Ovary (tissue), 3 donors: Measurements from ENCODE around the gene SH3GL1.

Experiments used
- CTCF ChIP-seq, 3 donors: fragments of 450-650 bp in 2 of 3; fragments of 200-600 bp in 1 of 3; IDR thresholded peaks; one replicate each; pipeline versions ENCODE4 v1.5.1 to v1.8.0; 2016 to 2022; ENCODE audit warnings: antibody characterized with exemption in 3 of 3, mild to moderate bottlenecking in 1 of 3
- EP300 ChIP-seq: sonication (generic); formaldehyde crosslinking; IDR thresholded peaks from one replicate; pipeline ENCODE4 v1.6.1; 2017; ENCODE audit warnings: antibody characterized with exemption
- POLR2A ChIP-seq: fragments of 450-650 bp; IDR thresholded peaks from one replicate; pipeline ENCODE4 v1.6.1; 2017; ENCODE audit warnings: antibody characterized with exemption, mild to moderate bottlenecking, moderate library complexity
- donor health status: DM: no; HTN: no; CAD: no.

GRCh38 chr19:4413588-4413987, 13.2 kb upstream of the SH3GL1 start:
- TF ChIP-seq POLR2A, result no peak
- TF ChIP-seq CTCF (IDR thresholded peaks at IDR 0.05), result no peak
- TF ChIP-seq EP300, result no peak
